GM10266 (cell line): ENCODE measurements around the gene SLC17A8.
"Not testable (repeated sequence)": the region's sequence is repeated elsewhere in the genome, so short reads cannot be mapped to it uniquely, and the experiment has no call there.

ENCODE experiments used
- DNase-seq: peaks from one replicate; pipeline ENCODE4 v3.0.0; 2012; ENCODE audit errors: extremely low spot score
- CTCF ChIP-seq: IDR thresholded peaks from 2 replicates; pipeline ENCODE4 v1.5.1; 2012; ENCODE audit warnings: mild to moderate bottlenecking, low read depth; ENCODE audit not compliant: control insufficient read depth, insufficient read depth; ENCODE audit errors: missing control alignments

The SLC17A8 gene

GRCh38 chr12:100422646-100423045 is 65.8 kb downstream of the SLC17A8 start:
- TF ChIP-seq CTCF: no peak
- DNase-seq: no peak

GRCh38 chr12:100426145-100426544 is 69.3 kb downstream of the SLC17A8 start:
- TF ChIP-seq CTCF: no peak
- no peak for DNase-seq

- no peak for TF ChIP-seq CTCF
- no peak for DNase-seq
Measured at GRCh38 chr12:100427078-100427477, 70.2 kb downstream of the SLC17A8 start.

- DNase-seq: not testable (repeated sequence)
Measured at GRCh38 chr12:100430251-100430650, 73.4 kb downstream of the SLC17A8 start.

- DNase-seq: no peak
- no peak for TF ChIP-seq CTCF
Measured at GRCh38 chr12:100433701-100434100, 76.8 kb downstream of the SLC17A8 start.

- DNase-seq: no peak
- no peak for TF ChIP-seq CTCF
Measured at GRCh38 chr12:100434177-100434576, 77.3 kb downstream of the SLC17A8 start.

- TF ChIP-seq CTCF: no peak
- no peak for DNase-seq
Measured at GRCh38 chr12:100435957-100436356, 79.1 kb downstream of the SLC17A8 start.

- no peak for TF ChIP-seq CTCF
- no peak for DNase-seq
Measured at GRCh38 chr12:100437038-100437841, 80.4 kb downstream of the SLC17A8 start.
